ENCODE results near the gene ULBP3. TPM values are rescaled to one million over a fixed set of nuclear protein-coding genes. Genes with fewer than 3 reads are reported as not detected.

ULBP3 gene
- total and polyA plus RNA-seq, 9 of the 15 experiments (the other 6 are each of a cell fraction or from before 2014, with no cell fraction given) = 0.25 to 0.33 TPM; not detected in 7

- 2% methylated on average over 4 of the region's 4 CpGs for WGBS (ENCODE audit: insufficient coverage, low coverage, missing lambda C conversion rate)
- ATAC-seq (peak; percentile 52), FAIRE-seq (no peak), DNase-seq (ENCODE audit: extremely low read depth in 1 of 4, low spot score in 3 of 4) (no peak)
- intact Hi-C loops (cut with micrococcal nuclease) = loop anchor here (1.0 to 5.0 kb wide), 4 partner anchors 108 to 316 kb away; no protein-coding TSS in a partner anchor
- H3K36me3 ChIP-seq (ENCODE audit: control insufficient read depth, insufficient read depth, low read length) = no peaks in the 10 kb centered on the region
- CTCF ChIA-PET (ENCODE audit: low intra/inter-chr PET ratio) = interaction anchor here (2.4 to 4.4 kb wide), 2 partner anchors 255 to 736 kb away, joined by 7 to 47 read pairs; no protein-coding TSS in a partner anchor
- H3K4me3 ChIP-seq = no peak overlapping the region
- POLR2A ChIA-PET = interaction anchor here (1.3 kb wide), 1 partner anchor 289 kb away, joined by 3 read pairs; the partner anchor contains the start of gene IYD
- H3K27me3 ChIP-seq (ENCODE audit: control insufficient read depth in 2 of 2, insufficient read depth in 2 of 2, low read length in 2 of 2) = peaks cover 18 to 20% of the 10 kb centered on the region in 2 experiments
- no peak overlapping the region for H2AFZ ChIP-seq (ENCODE audit: low read depth, low read length)
- no peaks in the 10 kb centered on the region for H3K79me2 ChIP-seq (ENCODE audit: control insufficient read depth, insufficient read depth, low read length)
- no TSS peak for BruUV-seq (replicated peaks)
- H3K4me2 ChIP-seq (ENCODE audit: insufficient read depth, low read length) = no peak overlapping the region
- H3K9me1 ChIP-seq (ENCODE audit: control insufficient read depth, insufficient read depth, low read length) = no peaks in the 10 kb centered on the region
- in situ Hi-C loops (cut with MboI) = loop anchor here (5.0 kb wide), 1 partner anchor 258 kb away; no protein-coding TSS in a partner anchor
- H3K9me3 ChIP-seq (replicated peaks; ENCODE audit: control insufficient read depth, insufficient read depth, low read depth, low read length) = no peaks in the 10 kb centered on the region
- H4K20me1 ChIP-seq (replicated peaks; ENCODE audit: control insufficient read depth, insufficient read depth, low read length) = 0 out of 2 replicates have a peak, but pooled peaks cover 3% of the 10 kb centered on the region
- no peaks in the 10 kb centered on the region; a peak in 2 of 5 replicates for H3K4me1 ChIP-seq (replicated peaks in 1 of 2; ENCODE audit: control insufficient read depth in 2 of 2, insufficient read depth in 2 of 2, low read length in 2 of 2)
- H3K9ac ChIP-seq (ENCODE audit: insufficient read depth in 1 of 2, low read depth in 2 of 2, low read length in 2 of 2) = no peak overlapping the region
- no peak overlapping the region for H3K27ac ChIP-seq (ENCODE audit: extremely low read depth, low read depth, low read length)
- TF ChIP-seq ZNF143 (CRISPR knock-in tag; IDR thresholded peaks at IDR 0.05) (peak; percentile 75), ETV6 (IDR thresholded peaks at IDR 0.05; ENCODE audit: borderline replicate concordance in 1 of 2, low read depth in 2 of 2, low read length in 1 of 2) (no peak), ETV6 (CRISPR knock-in tag; IDR thresholded peaks at IDR 0.05; ENCODE audit: borderline replicate concordance) (0 out of 2 replicates have a peak, but pooled peaks have one; percentile 0), ZNF253 (CRISPR knock-in tag; conservative IDR thresholded peaks at IDR 0.05) (no peak), HCFC1 (IDR thresholded peaks at IDR 0.05; ENCODE audit: low read depth, low read length) (peak; percentile 68), FOXP4 (CRISPR knock-in tag; IDR thresholded peaks at IDR 0.05; ENCODE audit: borderline replicate concordance) (no peak), GTF3C2 (IDR thresholded peaks at IDR 0.05; ENCODE audit: borderline replicate concordance, extremely low read depth, insufficient read length) (no peak), CGGBP1 (CRISPR knock-in tag; IDR thresholded peaks at IDR 0.05) (no peak)
These were observed 10.7 kb upstream of the ULBP3 start for GRCh38 chr6:150079604-150080003.
